ENCODE results near the gene ADAM22. TPM values are rescaled to one million over a fixed set of nuclear protein-coding genes. Genes with fewer than 3 reads are reported as not detected.

The ADAM22 gene
- total RNA-seq, 1 experiment from 2014 or later: 10.1 TPM

DNA sequence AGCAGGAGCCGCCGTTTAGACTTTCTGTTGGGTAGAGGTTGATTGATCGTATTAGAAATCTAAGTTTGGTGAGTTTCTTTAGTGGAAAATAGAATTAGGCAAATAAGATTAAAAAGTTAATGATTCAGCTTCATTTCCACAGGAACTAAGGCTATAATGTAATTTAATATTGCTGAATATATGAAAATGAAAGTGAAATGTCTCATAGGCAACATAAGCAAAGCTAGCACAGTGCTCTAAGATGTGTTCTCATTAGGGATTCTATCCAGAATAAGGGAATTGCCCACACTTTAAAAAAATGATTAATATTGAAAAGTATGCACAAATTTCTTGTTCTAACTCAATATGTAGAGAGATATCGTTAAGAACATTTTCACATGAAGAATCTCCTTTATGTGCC lies 238.8 kb downstream of the ADAM22 start:
- CTCF ChIA-PET: interaction anchor here (0.9 kb wide), 1 partner anchor 32 kb away, joined by 5 read pairs; no protein-coding TSS in a partner anchor
- Histone ChIP-seq H3K9me3 (no peaks in the 10 kb centered on the region), H3K36me3 (ENCODE audit: control insufficient read depth, insufficient read depth, low read length) (no peaks in the 10 kb centered on the region), H3K27me3 (replicated peaks; ENCODE audit: control insufficient read depth, insufficient read depth, low read length) (no peaks in the 10 kb centered on the region), H3K4me1 (no peaks in the 10 kb centered on the region), H3K4me3 (ENCODE audit: low read depth, low read length) (no peak overlapping the region)
- Mint-ChIP-seq H3K4me3 (ENCODE audit: unreplicated experiment) (no peak overlapping the region), H3K27ac (ENCODE audit: unreplicated experiment) (no peak overlapping the region), H3K9me3 (ENCODE audit: unreplicated experiment) (no peaks in the 10 kb centered on the region), H3K36me3 (ENCODE audit: insufficient read depth, unreplicated experiment) (no peaks in the 10 kb centered on the region), H3K4me1 (ENCODE audit: low read depth, unreplicated experiment) (no peaks in the 10 kb centered on the region), H3K27me3 (ENCODE audit: insufficient read depth, unreplicated experiment) (no peaks in the 10 kb centered on the region)
- BruUV-seq (replicated peaks): no TSS peak
- DNase-seq: no peak
- intact Hi-C loops (cut with micrococcal nuclease; ENCODE audit: unreplicated experiment): no loop called here
- TF ChIP-seq, protein P1, sequence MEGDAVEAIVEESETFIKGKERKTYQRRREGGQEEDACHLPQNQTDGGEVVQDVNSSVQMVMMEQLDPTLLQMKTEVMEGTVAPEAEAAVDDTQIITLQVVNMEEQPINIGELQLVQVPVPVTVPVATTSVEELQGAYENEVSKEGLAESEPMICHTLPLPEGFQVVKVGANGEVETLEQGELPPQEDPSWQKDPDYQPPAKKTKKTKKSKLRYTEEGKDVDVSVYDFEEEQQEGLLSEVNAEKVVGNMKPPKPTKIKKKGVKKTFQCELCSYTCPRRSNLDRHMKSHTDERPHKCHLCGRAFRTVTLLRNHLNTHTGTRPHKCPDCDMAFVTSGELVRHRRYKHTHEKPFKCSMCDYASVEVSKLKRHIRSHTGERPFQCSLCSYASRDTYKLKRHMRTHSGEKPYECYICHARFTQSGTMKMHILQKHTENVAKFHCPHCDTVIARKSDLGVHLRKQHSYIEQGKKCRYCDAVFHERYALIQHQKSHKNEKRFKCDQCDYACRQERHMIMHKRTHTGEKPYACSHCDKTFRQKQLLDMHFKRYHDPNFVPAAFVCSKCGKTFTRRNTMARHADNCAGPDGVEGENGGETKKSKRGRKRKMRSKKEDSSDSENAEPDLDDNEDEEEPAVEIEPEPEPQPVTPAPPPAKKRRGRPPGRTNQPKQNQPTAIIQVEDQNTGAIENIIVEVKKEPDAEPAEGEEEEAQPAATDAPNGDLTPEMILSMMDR (IDR thresholded peaks at IDR 0.05; ENCODE audit: insufficient read depth in 1 of 2, low read depth in 1 of 2, low read length in 1 of 2, severe bottlenecking in 1 of 2, unreplicated experiment in 1 of 2): no peak
- POLR2A ChIA-PET: no interaction called here

DNA sequence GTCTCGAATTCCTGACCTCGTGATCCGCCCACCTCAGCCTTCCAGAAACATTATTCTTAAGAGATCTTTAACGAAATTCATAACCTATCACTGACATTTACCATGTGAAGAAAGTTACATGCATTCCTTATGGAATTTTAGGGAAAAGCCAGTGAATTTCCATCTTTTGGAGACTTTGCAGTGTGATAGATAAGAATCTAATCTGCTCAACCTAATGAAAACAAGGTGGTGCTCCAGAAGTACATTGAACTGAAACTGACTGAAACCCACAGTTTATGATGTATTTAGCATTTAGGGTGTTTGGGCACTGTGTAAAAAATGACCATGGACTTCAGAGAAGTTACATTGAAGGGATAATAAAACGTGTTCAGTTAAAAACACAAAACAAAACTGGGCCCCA lies 242.1 kb downstream of the ADAM22 start:
- H3K9me3 Mint-ChIP-seq (ENCODE audit: unreplicated experiment): no peaks in the 10 kb centered on the region
- DNase-seq: no peak
- no peaks in the 10 kb centered on the region for H3K36me3 Mint-ChIP-seq (ENCODE audit: insufficient read depth, unreplicated experiment)
- no peak overlapping the region for H3K27ac Mint-ChIP-seq (ENCODE audit: unreplicated experiment)
- BruUV-seq (replicated peaks): no TSS peak
- Histone ChIP-seq H3K36me3 (ENCODE audit: control insufficient read depth, insufficient read depth, low read length) (no peaks in the 10 kb centered on the region), H3K27me3 (replicated peaks; ENCODE audit: control insufficient read depth, insufficient read depth, low read length) (no peaks in the 10 kb centered on the region), H3K4me1 (no peaks in the 10 kb centered on the region), H3K4me3 (ENCODE audit: low read depth, low read length) (no peak overlapping the region), H3K9me3 (no peaks in the 10 kb centered on the region)
- TF ChIP-seq, protein P1 (IDR thresholded peaks at IDR 0.05; ENCODE audit: insufficient read depth in 1 of 2, low read depth in 1 of 2, low read length in 1 of 2, severe bottlenecking in 1 of 2, unreplicated experiment in 1 of 2): no peak
- H3K27me3 Mint-ChIP-seq (ENCODE audit: insufficient read depth, unreplicated experiment): no peaks in the 10 kb centered on the region
- no peaks in the 10 kb centered on the region for H3K4me1 Mint-ChIP-seq (ENCODE audit: low read depth, unreplicated experiment)
- no peak overlapping the region for H3K4me3 Mint-ChIP-seq (ENCODE audit: unreplicated experiment)
- intact Hi-C loops (cut with micrococcal nuclease; ENCODE audit: unreplicated experiment): no loop called here
- ChIA-PET CTCF (no interaction called here), POLR2A (no interaction called here)

DNA sequence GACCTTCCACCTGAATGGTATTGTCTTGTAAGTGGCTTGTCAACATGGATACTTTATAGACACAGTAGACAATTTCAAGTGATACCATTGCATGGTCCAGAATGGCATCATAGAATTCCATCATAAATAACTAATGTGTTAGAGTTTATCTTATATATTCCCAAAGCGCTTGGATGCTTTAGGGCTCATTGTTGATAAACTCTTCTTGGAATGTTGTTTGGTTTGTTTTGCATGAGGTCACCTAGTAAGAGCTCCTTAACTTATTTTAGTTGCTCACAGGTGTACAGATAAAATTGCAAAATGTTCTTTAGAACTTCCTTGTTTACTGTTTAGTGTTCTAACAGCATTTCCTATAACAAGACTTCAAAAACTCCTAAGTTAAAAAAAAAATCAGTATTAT lies 249.0 kb downstream of the ADAM22 start:
- Histone ChIP-seq H3K36me3 (ENCODE audit: control insufficient read depth, insufficient read depth, low read length) (no peaks in the 10 kb centered on the region), H3K27me3 (replicated peaks; ENCODE audit: control insufficient read depth, insufficient read depth, low read length) (no peaks in the 10 kb centered on the region), H3K4me1 (no peaks in the 10 kb centered on the region), H3K4me3 (ENCODE audit: low read depth, low read length) (no peak overlapping the region), H3K9me3 (no peaks in the 10 kb centered on the region)
- no peaks in the 10 kb centered on the region for H3K4me1 Mint-ChIP-seq (ENCODE audit: low read depth, unreplicated experiment)
- TF ChIP-seq, protein P1 (IDR thresholded peaks at IDR 0.05; ENCODE audit: insufficient read depth in 1 of 2, low read depth in 1 of 2, low read length in 1 of 2, severe bottlenecking in 1 of 2, unreplicated experiment in 1 of 2): no peak
- no peak overlapping the region for H3K4me3 Mint-ChIP-seq (ENCODE audit: unreplicated experiment)
- no peak for DNase-seq
- H3K27ac Mint-ChIP-seq (ENCODE audit: unreplicated experiment): no peak overlapping the region
- H3K27me3 Mint-ChIP-seq (ENCODE audit: insufficient read depth, unreplicated experiment): no peaks in the 10 kb centered on the region
- no peaks in the 10 kb centered on the region for H3K36me3 Mint-ChIP-seq (ENCODE audit: insufficient read depth, unreplicated experiment)
- no peaks in the 10 kb centered on the region for H3K9me3 Mint-ChIP-seq (ENCODE audit: unreplicated experiment)
- POLR2A ChIA-PET: no interaction called here
- no TSS peak for BruUV-seq (replicated peaks)
- CTCF ChIA-PET: no interaction called here
- intact Hi-C loops (cut with micrococcal nuclease; ENCODE audit: unreplicated experiment): no loop called here

Measured in Caco-2 (cell line).